ENCODE results near the gene CALN1. TPM values are rescaled to one million over a fixed set of nuclear protein-coding genes. Genes with fewer than 3 reads are reported as not detected.
"Not testable (repeated sequence)": the region's sequence is repeated elsewhere in the genome, so short reads cannot be mapped to it uniquely, and the experiment has no call there.

The CALN1 gene
- total RNA-seq, 1 donor from 2014 or later = not detected

GRCh38 chr7:71739520-71740173, 672.5 kb downstream of the CALN1 start:
- Mint-ChIP-seq H3K4me1 (ENCODE audit: unreplicated experiment) (no peaks in the 10 kb centered on the region), H3K4me3 (ENCODE audit: unreplicated experiment) (no peak overlapping the region), H3K27ac (ENCODE audit: unreplicated experiment) (no peak overlapping the region), H3K36me3 (ENCODE audit: unreplicated experiment) (no peaks in the 10 kb centered on the region), H3K27me3 (ENCODE audit: unreplicated experiment) (no peaks in the 10 kb centered on the region), H3K9me3 (ENCODE audit: unreplicated experiment) (no peaks in the 10 kb centered on the region)
- DNase-seq (ENCODE audit: extremely low spot score, unreplicated experiment) = peak; percentile 72
- TF ChIP-seq, protein P1, sequence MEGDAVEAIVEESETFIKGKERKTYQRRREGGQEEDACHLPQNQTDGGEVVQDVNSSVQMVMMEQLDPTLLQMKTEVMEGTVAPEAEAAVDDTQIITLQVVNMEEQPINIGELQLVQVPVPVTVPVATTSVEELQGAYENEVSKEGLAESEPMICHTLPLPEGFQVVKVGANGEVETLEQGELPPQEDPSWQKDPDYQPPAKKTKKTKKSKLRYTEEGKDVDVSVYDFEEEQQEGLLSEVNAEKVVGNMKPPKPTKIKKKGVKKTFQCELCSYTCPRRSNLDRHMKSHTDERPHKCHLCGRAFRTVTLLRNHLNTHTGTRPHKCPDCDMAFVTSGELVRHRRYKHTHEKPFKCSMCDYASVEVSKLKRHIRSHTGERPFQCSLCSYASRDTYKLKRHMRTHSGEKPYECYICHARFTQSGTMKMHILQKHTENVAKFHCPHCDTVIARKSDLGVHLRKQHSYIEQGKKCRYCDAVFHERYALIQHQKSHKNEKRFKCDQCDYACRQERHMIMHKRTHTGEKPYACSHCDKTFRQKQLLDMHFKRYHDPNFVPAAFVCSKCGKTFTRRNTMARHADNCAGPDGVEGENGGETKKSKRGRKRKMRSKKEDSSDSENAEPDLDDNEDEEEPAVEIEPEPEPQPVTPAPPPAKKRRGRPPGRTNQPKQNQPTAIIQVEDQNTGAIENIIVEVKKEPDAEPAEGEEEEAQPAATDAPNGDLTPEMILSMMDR (IDR thresholded peaks at IDR 0.05) = no peak

GRCh38 chr7:71737931-71738540, 674.1 kb downstream of the CALN1 start:
- peak; percentile 81 for DNase-seq (ENCODE audit: extremely low spot score, unreplicated experiment)
- not testable (repeated sequence) for H3K27ac Mint-ChIP-seq (ENCODE audit: unreplicated experiment); H3K36me3 Mint-ChIP-seq (ENCODE audit: unreplicated experiment); H3K4me1 Mint-ChIP-seq (ENCODE audit: unreplicated experiment); H3K27me3 Mint-ChIP-seq (ENCODE audit: unreplicated experiment); H3K4me3 Mint-ChIP-seq (ENCODE audit: unreplicated experiment); H3K9me3 Mint-ChIP-seq (ENCODE audit: unreplicated experiment)

DNA sequence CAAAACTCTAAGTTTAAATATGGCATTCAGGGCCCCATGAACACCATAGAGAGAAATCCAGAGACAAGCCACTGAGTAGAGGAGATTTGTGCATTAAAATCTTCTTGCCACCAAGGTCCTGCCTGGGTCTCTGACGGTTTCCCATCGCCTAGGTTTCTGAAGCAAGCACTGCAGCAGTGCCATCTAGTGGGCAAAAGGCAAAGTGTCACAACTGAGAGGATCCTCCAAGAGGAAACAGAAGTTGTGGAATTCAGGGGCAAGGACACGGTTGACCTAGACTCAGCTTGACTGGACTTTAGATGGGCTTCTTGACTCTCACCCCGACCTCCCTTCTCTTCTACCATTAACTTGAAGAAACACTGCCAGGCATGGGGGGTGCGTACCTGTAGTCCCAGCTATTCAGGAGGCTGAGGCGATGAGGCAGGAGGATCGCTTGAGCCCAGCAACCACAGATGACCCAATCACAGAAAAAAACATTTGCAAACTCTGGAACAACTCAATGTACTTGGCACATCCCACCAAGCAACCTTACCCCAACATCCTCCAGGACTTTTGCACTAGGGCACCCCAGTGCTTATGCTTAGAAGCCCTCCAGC, 676.1 kb downstream of the CALN1 start:
- Mint-ChIP-seq H3K27me3 (ENCODE audit: unreplicated experiment) (no peaks in the 10 kb centered on the region), H3K36me3 (ENCODE audit: unreplicated experiment) (no peaks in the 10 kb centered on the region), H3K27ac (ENCODE audit: unreplicated experiment) (no peak overlapping the region), H3K4me1 (ENCODE audit: unreplicated experiment) (peaks cover 3% of the 10 kb centered on the region), H3K9me3 (ENCODE audit: unreplicated experiment) (peaks cover 3% of the 10 kb centered on the region), H3K4me3 (ENCODE audit: unreplicated experiment) (no peak overlapping the region)
- peak; percentile 86 for DNase-seq (ENCODE audit: extremely low spot score, unreplicated experiment)
- TF ChIP-seq, protein P1 (IDR thresholded peaks at IDR 0.05) = peak; percentile 93

- Mint-ChIP-seq H3K36me3 (ENCODE audit: unreplicated experiment) (no peaks in the 10 kb centered on the region), H3K27ac (ENCODE audit: unreplicated experiment) (no peak overlapping the region), H3K4me1 (ENCODE audit: unreplicated experiment) (peaks cover 3% of the 10 kb centered on the region), H3K27me3 (ENCODE audit: unreplicated experiment) (no peaks in the 10 kb centered on the region), H3K9me3 (ENCODE audit: unreplicated experiment) (peaks cover 4% of the 10 kb centered on the region), H3K4me3 (ENCODE audit: unreplicated experiment) (no peak overlapping the region)
- DNase-seq (ENCODE audit: extremely low spot score, unreplicated experiment) = peak; percentile 91
- TF ChIP-seq, protein P1 (IDR thresholded peaks at IDR 0.05) = peak; percentile 97
Measured at GRCh38 chr7:71733107-71733870, 678.8 kb downstream of the CALN1 start.

DNA sequence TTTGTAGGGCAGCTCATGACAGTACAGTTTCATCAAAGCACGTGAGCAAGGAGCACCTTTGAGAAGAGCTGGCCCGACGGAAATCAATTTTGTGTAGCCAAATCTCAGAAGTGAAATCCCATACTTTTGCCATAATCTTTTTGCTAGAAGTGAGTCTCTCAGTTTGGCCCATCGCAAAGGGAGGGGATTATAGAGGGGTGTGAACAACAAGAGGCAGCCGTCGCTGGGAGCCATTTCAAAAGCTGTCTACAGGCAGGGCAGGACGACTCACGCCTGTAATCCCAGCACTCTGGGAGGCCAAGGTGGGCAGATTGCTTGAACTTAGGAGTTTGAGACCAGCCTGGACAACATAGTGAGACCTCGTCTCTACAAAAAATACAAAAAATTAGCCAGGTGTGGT, 680.4 kb downstream of the CALN1 start:
- Mint-ChIP-seq H3K4me3 (ENCODE audit: unreplicated experiment) (no peak overlapping the region), H3K4me1 (ENCODE audit: unreplicated experiment) (peaks cover 3% of the 10 kb centered on the region), H3K27ac (ENCODE audit: unreplicated experiment) (no peak overlapping the region), H3K27me3 (ENCODE audit: unreplicated experiment) (no peaks in the 10 kb centered on the region), H3K36me3 (ENCODE audit: unreplicated experiment) (no peaks in the 10 kb centered on the region), H3K9me3 (ENCODE audit: unreplicated experiment) (peaks cover 4% of the 10 kb centered on the region)
- DNase-seq (ENCODE audit: extremely low spot score, unreplicated experiment) = no peak
- TF ChIP-seq, protein P1 (IDR thresholded peaks at IDR 0.05) = no peak

Measured in osteocyte (in vitro differentiated cells).